ENCODE results near the gene SNED1. TPM values are rescaled to one million over a fixed set of nuclear protein-coding genes. Genes with fewer than 3 reads are reported as not detected.

Gene SNED1
- total RNA-seq, 1 experiment from 2014 or later = 3.2 TPM

DNA sequence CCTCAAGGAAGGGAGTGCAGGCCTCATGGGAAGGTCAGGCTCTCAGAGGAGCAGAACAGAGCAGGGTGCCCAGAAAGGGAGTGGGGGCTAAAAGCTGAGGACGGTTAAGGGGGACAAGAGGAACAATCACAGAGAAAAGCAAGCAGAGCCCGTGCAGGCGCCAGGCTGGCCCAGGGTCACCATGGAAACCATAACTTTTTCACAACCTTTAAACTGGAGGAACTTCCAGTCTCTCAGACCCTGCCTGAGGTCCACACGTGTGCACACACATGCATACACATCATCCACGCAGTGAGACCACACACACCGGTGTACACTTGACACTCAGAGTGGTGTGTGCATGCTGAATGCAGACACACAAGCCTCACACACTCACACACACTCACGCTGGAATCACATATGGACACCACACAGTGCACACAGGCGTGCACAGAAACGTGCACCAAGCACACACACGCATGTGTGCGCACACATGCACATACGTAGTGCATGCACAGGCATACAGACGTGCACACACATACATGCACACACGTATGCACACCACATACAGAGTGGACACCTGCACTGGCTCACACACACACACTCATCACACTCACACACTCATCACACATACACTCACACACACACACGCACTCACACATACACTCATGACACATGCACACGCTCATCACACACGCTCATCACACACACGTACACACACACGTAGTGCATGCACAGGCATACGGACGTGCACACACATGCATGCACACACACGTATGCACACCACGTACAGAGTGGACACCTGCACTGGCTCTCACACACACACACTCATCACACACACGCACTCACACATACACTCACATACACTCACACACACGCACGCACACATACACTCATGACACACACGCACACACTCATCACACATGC is 37.2 kb upstream of the SNED1 start:
- ChIA-PET CTCF (no interaction called here), POLR2A (no interaction called here)
- peaks cover 5% of the 10 kb centered on the region; the same call in 1 of the 2 replicates for H3K4me1 Mint-ChIP-seq
- H3K9me3 Mint-ChIP-seq = no peaks in the 10 kb centered on the region
- ATAC-seq (no peak), DNase-seq (ENCODE audit: low spot score) (no peak)
- no peaks in the 10 kb centered on the region for H3K36me3 Mint-ChIP-seq
- no peak overlapping the region for H3K27ac Mint-ChIP-seq
- no peak overlapping the region for H3K4me3 Mint-ChIP-seq
- TF ChIP-seq ATF2 (CRISPR knock-in tag; IDR thresholded peaks at IDR 0.05; ENCODE audit: borderline replicate concordance, low read depth) = no peak
- TF ChIP-seq MYBL2 (CRISPR knock-in tag; IDR thresholded peaks at IDR 0.05) = no peak
- TF ChIP-seq FOXP1 (CRISPR knock-in tag; IDR thresholded peaks at IDR 0.05; ENCODE audit: borderline replicate concordance) = no peak
- no peak for TF ChIP-seq RELA (CRISPR knock-in tag; IDR thresholded peaks at IDR 0.05; ENCODE audit: borderline replicate concordance)
- TF ChIP-seq ZBTB21 (CRISPR knock-in tag; IDR thresholded peaks at IDR 0.05; ENCODE audit: borderline replicate concordance) = peak; percentile 36; the same call in 1 of the 2 replicates
- TF ChIP-seq NFATC4 (CRISPR knock-in tag; IDR thresholded peaks at IDR 0.05) = no peak
- TF ChIP-seq FOXK1 (CRISPR knock-in tag; IDR thresholded peaks at IDR 0.05) = no peak
- no peak for TF ChIP-seq ZNF121 (CRISPR knock-in tag; IDR thresholded peaks at IDR 0.05)
- no peak for TF ChIP-seq SOX15 (CRISPR knock-in tag; IDR thresholded peaks at IDR 0.05)
- TF ChIP-seq TCF7 (CRISPR knock-in tag; IDR thresholded peaks at IDR 0.05; ENCODE audit: low read depth) = no peak
- TF ChIP-seq, protein P1, sequence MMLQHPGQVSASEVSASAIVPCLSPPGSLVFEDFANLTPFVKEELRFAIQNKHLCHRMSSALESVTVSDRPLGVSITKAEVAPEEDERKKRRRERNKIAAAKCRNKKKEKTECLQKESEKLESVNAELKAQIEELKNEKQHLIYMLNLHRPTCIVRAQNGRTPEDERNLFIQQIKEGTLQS (CRISPR knock-in tag; conservative IDR thresholded peaks at IDR 0.05) = peak; percentile 28; the same call in 1 of the 2 replicates
- TF ChIP-seq, protein P2, sequence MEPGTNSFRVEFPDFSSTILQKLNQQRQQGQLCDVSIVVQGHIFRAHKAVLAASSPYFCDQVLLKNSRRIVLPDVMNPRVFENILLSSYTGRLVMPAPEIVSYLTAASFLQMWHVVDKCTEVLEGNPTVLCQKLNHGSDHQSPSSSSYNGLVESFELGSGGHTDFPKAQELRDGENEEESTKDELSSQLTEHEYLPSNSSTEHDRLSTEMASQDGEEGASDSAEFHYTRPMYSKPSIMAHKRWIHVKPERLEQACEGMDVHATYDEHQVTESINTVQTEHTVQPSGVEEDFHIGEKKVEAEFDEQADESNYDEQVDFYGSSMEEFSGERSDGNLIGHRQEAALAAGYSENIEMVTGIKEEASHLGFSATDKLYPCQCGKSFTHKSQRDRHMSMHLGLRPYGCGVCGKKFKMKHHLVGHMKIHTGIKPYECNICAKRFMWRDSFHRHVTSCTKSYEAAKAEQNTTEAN (CRISPR knock-in tag; IDR thresholded peaks at IDR 0.05) = peak; percentile 97; the same call in 1 of the 2 replicates
- TF ChIP-seq, protein P3, sequence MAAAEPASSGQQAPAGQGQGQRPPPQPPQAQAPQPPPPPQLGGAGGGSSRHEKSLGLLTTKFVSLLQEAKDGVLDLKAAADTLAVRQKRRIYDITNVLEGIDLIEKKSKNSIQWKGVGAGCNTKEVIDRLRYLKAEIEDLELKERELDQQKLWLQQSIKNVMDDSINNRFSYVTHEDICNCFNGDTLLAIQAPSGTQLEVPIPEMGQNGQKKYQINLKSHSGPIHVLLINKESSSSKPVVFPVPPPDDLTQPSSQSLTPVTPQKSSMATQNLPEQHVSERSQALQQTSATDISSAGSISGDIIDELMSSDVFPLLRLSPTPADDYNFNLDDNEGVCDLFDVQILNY (CRISPR knock-in tag; IDR thresholded peaks at IDR 0.05) = no peak
- TF ChIP-seq USF1 (CRISPR knock-in tag; IDR thresholded peaks at IDR 0.05) = no peak
- no peak for TF ChIP-seq GRHL2 (CRISPR knock-in tag; IDR thresholded peaks at IDR 0.05; ENCODE audit: insufficient replicate concordance, severe bottlenecking)
- no peak for TF ChIP-seq NFYB (CRISPR knock-in tag; conservative IDR thresholded peaks at IDR 0.05; ENCODE audit: low read depth)
- no peak for TF ChIP-seq ZSCAN18 (CRISPR knock-in tag; IDR thresholded peaks at IDR 0.05)
- no peak for TF ChIP-seq AR (CRISPR knock-in tag; IDR thresholded peaks at IDR 0.05)
- TF ChIP-seq NFE2L1 (CRISPR knock-in tag; IDR thresholded peaks at IDR 0.05) = peak; percentile 70; the same call in 1 of the 2 replicates
- TF ChIP-seq PRRX2 (CRISPR knock-in tag; IDR thresholded peaks at IDR 0.05) = no peak
- TF ChIP-seq, protein P4, sequence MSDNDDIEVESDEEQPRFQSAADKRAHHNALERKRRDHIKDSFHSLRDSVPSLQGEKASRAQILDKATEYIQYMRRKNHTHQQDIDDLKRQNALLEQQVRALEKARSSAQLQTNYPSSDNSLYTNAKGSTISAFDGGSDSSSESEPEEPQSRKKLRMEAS (CRISPR knock-in tag; IDR thresholded peaks at IDR 0.05) = no peak
- no peaks in the 10 kb centered on the region for H3K27me3 Mint-ChIP-seq (ENCODE audit: low read depth)
